ENCODE results near the gene POTEG.
"Not testable (repeated sequence)": the region's sequence is repeated elsewhere in the genome, so short reads cannot be mapped to it uniquely, and the experiment has no call there.

The POTEG gene

GRCh38 chr14:19434241-19434640 lies at the start of gene POTEG:
POTEG (minus strand) TSS chr14:19434341; CDS start chr14:19434289, 52 bp downstream.
- DNase-seq = not testable (repeated sequence)

GRCh38 chr14:19482093-19482492 lies 48.0 kb upstream of the POTEG start:
- not testable (repeated sequence) for DNase-seq

GRCh38 chr14:19481421-19481820 lies 47.3 kb upstream of the POTEG start:
- not testable (repeated sequence) for DNase-seq

GRCh38 chr14:19480491-19480890 lies 46.4 kb upstream of the POTEG start:
- DNase-seq = not testable (repeated sequence)

GRCh38 chr14:19445761-19446160 lies 11.6 kb upstream of the POTEG start:
- DNase-seq = not testable (repeated sequence)

GRCh38 chr14:19439826-19440225 lies 5.7 kb upstream of the POTEG start:
- not testable (repeated sequence) for DNase-seq

- DNase-seq = not testable (repeated sequence)
These were observed 5.1 kb upstream of the POTEG start for GRCh38 chr14:19439219-19439618.

GRCh38 chr14:19437126-19437443 lies 2.9 kb upstream of the POTEG start:
- DNase-seq = not testable (repeated sequence)

GRCh38 chr14:19436311-19437125 lies 2.4 kb upstream of the POTEG start:
- DNase-seq = not testable (repeated sequence)

GRCh38 chr14:19435852-19436251 lies 1.7 kb upstream of the POTEG start:
- not testable (repeated sequence) for DNase-seq

GRCh38 chr14:19434891-19435290 lies 750 bp upstream of the POTEG start:
- DNase-seq = not testable (repeated sequence)

- not testable (repeated sequence) for DNase-seq
These were observed 376 bp downstream of the POTEG start for GRCh38 chr14:19433765-19434164.

GRCh38 chr14:19408519-19408918 lies 25.6 kb downstream of the POTEG start:
- DNase-seq = not testable (repeated sequence)

- not testable (repeated sequence) for DNase-seq
These were observed 32.0 kb downstream of the POTEG start for GRCh38 chr14:19402097-19402496.

- DNase-seq = not testable (repeated sequence)
These were observed 39.4 kb downstream of the POTEG start for GRCh38 chr14:19394727-19395126.

- DNase-seq = not testable (repeated sequence)
These were observed 43.9 kb downstream of the POTEG start for GRCh38 chr14:19390230-19390629.

- DNase-seq = not testable (repeated sequence)
These were observed 45.4 kb downstream of the POTEG start for GRCh38 chr14:19388741-19389140.

GRCh38 chr14:19386996-19387395 lies 47.1 kb downstream of the POTEG start:
- DNase-seq = not testable (repeated sequence)

GRCh38 chr14:19386309-19386708 lies 47.8 kb downstream of the POTEG start:
- not testable (repeated sequence) for DNase-seq

- DNase-seq = not testable (repeated sequence)
These were observed 49.9 kb downstream of the POTEG start for GRCh38 chr14:19384088-19384781.

GRCh38 chr14:19383008-19383584 lies 51.0 kb downstream of the POTEG start:
- DNase-seq = not testable (repeated sequence)

- DNase-seq = not testable (repeated sequence)
These were observed 54.0 kb downstream of the POTEG start for GRCh38 chr14:19380137-19380536.

- not testable (repeated sequence) for DNase-seq
These were observed 59.7 kb downstream of the POTEG start for GRCh38 chr14:19374451-19374903.

Data from NCI-H1105 (cell line).